HG02571 (cell line): Measurements from ENCODE around the gene NEUROD4.

Source experiments
- ATAC-seq: cut with Tn5 transposase; IDR thresholded peaks from one replicate; pipeline ENCODE4 v1.9.1; 2021; ENCODE audit warnings: mild to moderate bottlenecking, moderate library complexity; ENCODE audit not compliant: unreplicated experiment

The NEUROD4 gene

DNA sequence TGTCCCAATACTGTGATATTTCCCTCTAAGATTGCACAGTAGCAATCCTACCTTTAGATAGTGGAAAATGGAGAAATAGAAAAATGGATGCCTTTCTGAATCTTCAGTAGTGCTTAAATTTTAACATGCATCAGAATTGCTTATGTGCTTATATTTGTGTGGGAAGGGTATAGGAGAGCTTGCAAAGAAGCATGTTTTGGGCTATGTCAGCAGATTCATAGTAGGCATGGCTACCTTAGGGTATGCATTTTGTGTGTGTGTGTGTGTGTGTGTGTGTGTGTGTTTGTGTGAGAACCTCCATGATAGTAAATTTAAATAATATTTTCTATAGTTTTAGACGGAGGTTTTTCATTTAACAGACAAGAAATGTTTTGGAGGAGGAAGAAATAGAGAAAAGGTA lies 38.3 kb downstream of the NEUROD4 start:
- ATAC-seq = no peak

DNA sequence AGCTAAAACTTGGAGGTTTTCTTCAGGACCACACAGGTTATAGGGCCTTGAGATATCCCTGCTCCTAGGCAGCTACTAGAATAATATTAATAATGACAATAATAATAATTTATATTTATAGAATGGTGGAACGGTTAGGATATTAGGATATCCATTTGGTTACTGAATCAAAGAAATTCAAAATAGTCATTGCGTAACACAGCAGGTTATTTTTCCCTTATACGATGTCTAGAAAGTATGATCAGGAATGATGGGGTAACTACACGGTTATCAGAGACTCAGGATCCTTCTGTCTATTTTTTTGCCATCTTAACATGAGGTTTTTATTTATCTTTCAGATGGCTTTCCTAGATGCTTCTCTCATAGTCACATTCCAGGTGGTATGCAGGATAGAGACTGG lies 39.0 kb downstream of the NEUROD4 start:
- no peak for ATAC-seq

DNA sequence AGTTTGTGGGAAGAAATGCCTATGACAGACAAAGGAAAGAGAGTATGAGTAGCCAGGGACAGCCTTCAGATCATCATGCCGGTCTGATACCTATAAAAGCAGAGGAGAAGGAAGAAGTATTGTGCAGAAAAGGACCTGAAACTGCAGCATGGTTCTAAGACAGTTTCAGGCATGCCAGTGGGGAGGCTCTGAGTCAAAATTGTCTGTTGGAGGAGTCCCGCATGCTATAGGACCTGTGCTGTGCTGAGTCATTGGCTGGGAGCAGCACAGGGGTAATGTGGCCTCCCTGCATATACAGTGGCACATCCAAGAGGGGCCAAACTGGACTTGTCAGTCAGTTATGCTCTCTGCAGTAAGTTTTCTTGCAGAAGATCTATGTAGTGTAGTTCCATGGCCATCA lies 40.7 kb downstream of the NEUROD4 start:
- peak; percentile 100 for ATAC-seq

DNA sequence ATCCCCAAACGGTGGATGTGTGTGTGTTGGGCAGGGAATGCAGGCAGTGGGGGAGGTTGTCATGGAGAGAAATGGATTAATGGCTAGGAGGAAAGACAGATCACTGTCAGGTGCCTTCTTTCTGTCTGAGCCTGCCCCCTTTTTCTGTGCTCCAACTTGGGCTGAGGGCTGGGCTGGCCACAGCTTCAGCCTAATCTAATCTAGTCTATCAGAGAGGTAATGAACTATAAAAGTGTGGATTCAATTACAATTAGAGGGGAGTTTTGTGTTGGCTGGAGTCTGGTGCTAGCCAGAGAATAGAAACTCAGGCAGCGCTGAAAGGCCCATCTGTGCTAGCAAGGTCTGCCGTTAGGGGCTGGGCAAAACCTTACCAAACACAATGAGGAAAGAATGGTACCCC lies 41.2 kb downstream of the NEUROD4 start:
- ATAC-seq = no peak

DNA sequence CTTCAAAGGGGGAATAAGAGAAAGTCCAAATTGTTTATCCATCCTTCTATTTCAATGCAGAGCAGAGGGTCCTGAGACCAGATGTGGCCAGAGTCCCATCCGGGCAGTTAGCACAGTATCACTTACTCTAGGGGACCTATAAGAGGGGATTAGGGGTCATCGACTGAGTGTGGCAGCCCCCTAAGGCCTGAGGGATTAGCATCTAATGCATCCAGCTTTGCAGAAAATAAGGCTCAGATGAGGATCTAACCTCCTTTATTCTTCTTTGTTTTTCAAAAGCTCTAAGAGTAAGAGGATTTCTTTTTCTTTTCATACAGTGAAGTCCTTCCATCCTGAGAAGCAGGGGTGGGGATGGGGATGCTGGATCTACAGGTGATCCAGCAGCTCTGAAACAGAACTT lies 43.5 kb downstream of the NEUROD4 start:
- ATAC-seq = no peak

DNA sequence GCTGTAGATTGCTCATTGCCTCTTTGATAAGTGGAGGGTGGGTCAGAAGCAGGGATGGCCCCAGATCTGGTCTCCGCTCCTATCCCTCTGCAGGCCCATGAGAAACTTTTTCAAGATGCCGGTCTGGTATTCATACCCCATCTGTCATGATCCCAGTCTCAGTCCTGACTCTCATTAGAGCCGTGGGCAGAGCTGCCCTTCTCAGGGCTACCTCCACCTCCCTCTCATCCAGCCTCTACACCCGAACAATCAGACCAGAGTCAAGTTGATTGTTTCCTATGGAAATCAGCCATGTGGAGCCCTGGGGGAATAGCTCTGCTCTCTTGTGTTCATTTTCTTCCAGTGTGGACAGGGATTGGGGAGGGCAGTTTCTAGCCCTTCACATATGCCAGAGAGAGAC lies 45.8 kb downstream of the NEUROD4 start:
- no peak for ATAC-seq

DNA sequence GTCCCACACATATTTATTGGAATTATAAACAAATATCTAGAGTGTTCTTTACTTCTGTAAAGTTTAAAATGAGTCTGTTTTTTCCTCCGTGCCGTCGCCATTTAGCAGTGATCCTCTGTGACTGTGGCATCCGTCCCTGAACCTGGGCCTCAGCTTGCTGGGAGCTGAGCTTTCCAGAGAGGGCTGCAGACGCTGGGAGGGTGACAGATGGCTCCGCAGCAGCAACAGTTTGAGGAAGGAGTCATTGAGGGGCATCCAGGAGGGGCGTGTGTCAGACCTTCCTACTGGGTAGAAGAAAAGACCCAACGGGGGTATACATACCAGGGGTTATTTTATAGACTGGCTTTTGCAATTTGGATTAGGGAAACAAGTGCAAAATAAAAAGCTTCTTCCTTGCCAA lies 47.9 kb downstream of the NEUROD4 start:
- no peak for ATAC-seq

DNA sequence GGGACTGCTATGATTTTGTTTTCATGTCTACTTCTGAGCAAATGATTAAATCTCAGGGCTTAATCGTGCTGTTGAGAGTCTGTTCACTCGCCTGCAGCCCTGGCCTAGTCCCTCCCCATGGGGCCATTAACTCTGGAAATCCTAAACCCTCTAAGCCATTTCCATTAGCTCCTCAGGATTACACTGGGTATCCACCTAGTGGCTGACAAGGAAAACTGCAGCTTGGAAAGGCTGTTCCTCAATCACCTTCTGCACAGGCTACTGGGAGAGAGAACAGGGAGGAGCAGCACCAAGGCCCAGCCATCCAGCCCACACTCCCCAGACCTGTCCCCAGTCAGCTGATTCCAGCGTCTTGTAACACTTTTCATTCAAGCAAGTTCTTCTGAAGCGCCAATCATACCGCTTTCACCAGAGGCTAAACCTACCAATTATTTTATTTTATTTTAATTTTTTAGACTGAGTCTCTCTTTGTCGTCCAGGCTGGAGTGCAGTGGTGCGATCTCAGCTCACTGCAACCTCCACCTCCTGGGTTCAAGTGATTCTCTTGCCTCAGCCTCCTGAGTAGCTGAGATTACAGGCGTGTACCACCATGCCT lies 48.7 kb downstream of the NEUROD4 start:
- ATAC-seq = no peak

DNA sequence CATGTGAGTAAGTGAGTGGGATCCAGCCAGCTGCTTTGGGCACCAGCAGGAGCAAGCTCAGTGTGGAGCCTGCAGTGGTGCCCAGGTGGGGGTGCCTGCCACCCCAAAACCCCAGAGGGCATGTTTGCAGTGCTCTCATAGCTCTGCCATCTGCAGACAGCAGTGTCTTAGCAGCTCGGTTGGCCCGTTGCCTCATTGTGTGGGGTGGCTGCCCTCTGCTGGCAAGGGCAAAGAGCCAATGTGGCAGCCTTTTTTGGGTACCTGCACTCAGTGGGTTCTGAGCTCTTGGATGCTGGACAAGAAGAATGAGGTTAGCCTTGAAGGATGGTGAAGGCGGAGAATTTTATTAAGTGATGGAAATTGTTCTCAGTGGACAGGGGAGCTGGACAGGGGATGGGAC lies 52.3 kb downstream of the NEUROD4 start:
- ATAC-seq = no peak

DNA sequence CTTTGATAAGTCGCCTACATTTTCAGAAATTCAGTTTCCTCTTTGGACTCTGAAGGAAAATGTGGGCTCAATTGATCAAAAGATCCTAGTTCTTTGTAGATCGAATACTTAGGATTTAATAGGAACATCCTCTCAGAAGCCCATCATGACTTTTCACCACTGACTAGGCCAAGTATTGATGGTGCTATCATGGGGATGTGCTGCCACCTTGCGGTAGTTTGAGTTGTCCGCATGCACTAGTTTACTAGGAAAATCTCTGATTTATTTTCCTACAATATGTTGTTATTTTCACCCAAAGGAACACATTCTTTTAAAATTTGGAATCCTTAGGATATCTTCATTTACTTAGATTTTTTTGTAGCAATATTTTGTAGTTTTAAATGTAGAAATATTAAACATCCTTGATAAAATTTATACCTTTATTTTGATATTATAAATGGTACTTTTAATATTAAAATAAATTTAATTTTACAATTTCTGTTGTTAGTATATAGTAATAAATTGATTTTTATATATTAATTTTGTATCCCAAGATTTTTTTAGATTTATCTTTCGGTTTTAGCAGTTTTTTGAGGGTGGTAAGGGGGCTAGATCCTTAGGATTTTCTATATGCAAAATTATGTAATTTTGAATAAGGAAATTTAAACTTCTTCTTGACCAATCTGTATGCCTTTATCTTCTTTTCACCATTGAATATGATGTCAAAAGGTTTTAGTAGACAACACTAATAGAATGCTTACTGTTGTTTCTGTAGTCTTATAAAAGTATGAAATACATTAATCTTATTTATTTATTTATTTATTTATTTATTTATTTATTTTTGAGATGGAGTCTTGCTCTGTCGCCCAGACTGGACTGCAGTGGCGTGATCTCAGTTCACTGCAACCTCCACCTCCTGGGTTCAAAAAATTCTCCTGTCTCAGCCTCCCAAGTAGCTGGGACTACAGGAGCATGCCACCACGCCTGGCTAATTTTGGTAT lies 53.6 kb downstream of the NEUROD4 start:
- no peak for ATAC-seq

DNA sequence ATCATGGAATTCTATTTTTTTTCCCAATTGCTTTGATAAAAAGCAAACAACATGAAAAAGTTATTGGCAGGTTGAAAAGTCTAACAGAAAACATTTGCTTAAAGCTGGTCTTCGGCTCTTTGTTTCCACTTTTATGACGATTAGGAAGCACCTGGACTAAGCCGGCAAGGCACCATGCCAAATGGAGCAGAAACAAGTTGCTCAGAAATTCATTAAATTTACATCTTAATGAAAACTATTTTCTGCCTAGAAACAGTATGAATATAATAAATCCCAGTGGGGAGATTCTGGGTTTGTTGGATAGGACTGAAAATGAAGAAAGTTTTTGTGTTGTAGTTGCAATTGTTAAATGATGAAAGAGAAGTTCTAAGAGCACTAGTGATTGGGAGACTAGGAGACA lies 55.0 kb downstream of the NEUROD4 start:
- no peak for ATAC-seq
